Measurements from ENCODE around the gene HMGCS1.
"Not testable (repeated sequence)": the region's sequence is repeated elsewhere in the genome, so short reads cannot be mapped to it uniquely, and the experiment has no call there.

Gene HMGCS1

DNA sequence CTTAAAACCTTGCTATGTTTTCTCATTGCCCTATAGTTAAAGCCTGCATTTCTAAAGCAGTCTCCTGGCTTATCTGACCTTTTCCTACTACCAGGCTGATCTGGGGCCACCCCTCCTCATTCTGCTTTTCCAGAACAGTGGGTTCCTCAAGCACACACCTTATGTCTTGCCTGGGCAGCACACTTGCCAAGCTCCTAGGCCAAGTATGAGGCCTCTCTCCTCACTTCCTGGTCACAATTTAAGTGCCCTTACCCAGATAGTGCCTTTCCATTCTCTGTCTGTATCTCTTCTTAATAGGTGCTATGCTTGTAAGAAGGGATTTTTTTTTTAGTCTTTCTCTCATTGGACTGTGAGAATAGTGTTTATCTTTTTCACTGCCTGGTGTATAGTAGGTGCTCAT, 39.7 kb downstream of the HMGCS1 start:
- DNase-seq: no peak

DNA sequence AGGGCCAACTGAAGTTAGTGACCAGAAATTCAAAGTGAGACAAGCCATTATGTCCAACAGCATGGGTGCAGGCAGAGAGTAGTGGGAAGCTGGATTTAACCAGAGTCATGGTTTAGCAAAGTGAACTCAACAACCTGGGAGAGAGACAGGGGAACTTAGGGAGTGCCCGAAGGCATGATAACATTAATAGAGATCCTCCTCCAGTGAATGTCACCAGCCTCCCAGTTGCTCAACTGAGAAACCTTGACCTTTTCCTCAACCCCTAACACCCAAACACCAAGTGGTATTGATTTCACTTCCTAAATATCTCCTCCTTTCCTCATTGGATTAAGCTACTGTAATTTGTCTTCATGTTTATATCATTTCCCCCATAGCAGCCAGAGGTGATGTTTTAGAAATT, 42.6 kb downstream of the HMGCS1 start:
- DNase-seq: no peak

DNA sequence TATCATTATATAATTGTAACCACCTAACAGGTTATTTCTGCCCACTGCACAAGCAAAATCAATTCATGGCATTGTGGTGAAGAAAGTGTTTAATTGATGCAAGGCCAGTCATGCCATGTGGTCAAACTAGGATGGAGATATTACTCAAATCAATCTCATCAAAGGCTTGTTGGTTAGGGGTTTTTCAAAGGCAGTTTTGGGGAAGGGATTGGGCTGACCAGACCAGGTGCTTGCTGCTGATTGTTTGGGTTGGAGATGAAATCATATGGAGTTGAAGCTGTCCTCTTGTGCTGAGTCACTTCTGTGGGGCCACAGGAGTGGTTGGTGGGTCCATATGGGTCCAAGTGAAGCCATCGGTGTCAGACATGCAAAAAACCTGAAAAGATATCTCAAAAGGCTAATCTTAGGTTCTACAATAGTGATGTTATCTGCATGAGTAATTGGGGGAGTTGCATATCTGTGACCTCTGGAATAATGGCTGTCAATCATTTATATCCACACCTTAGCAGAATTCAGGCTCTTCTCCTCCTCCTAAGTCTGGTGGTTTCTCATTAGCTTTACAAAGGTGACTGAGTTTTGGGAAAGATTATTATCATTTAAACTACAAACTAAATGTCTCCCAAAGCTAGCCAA, 44.9 kb downstream of the HMGCS1 start:
- no peak for DNase-seq

DNA sequence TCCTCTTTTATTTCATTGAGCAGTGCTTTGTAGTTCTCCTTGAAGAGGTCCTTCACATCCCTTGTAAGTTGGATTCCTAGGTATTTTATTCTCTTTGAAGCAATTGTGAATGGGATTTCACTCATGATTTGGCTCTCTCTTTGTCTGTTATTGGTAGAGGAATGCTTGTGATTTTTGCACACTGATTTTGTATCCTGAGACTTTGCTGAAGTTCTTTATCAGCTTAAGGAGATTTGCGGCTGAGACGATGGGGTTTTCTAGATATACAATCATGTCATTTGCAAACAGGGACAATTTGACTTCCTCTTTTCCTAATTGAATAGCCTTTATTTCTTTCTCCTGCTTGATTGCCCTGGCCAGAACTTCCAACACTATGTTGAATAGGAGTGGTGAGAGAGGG, 50.9 kb downstream of the HMGCS1 start:
- DNase-seq: not testable (repeated sequence)

DNA sequence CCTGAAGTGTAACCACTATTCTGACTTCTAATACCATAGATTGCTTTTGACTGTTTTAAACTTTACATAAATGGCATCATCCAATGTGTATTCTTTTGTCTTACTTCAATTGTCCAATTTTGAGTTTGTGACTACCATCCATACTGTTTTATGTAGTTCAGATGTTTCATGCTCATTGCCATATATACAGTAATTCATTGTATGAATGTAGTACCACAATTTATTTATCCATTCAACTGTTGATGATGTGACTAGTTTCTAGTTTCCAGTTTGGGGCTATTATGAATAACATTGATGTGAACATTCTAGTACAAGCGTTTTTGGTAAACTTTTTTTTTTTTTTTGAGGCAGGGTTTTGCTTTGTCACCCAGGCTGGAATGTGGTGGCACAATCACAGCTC, 55.1 kb downstream of the HMGCS1 start:
- DNase-seq: no peak

DNA sequence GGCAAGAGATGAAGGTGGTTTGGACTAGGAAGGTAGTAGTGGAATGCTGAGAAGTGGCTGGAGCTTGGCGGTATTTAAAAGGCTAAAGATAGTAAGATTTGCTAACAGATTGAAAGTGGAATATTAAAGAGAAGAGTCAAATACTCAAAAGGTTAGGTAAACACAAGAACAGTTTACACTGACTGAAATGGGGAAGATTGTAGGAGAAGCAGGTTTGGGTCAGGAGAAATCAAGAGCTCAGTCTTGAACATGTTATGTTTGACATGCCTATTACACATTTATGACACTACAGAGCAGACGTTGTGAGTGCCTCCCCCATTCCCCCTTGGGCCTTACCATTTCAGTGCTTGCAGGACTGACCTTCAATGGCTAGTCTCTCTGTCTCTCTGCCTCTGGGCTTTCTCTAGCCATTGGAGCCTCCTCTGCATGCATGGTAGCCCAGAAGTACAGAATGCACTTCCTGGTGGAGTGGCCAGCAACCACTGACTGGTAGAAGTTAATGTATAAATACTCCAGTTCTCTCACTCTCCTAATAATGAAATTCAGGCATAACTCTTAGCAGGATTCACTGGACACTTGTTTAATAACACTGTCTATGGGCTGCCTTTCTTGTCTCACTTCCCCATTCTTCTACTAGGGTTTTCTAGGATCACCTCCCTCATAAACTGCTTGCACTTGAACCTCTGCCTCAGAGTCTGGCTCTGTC, 56.8 kb downstream of the HMGCS1 start:
- no peak for DNase-seq

DNA sequence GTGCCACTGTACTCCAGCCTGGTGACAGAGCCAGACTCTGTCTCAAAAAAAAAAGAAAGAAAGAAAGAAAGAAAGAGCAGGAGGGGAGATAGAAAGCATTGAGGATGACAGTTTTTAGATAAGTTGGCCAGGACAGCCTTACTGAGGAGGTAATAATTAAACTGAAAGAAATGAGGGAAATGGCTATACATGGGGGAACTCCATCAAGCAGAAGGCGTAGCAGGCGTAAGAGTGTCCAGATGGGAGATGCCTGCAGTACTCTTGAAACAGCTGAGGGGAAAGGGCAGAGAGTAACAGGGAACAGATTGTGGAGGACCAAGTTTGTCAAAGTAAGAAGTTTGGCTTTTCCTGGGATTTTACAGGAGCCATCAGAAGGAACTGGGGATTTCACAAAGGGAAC, 57.5 kb downstream of the HMGCS1 start:
- DNase-seq: no peak

DNA sequence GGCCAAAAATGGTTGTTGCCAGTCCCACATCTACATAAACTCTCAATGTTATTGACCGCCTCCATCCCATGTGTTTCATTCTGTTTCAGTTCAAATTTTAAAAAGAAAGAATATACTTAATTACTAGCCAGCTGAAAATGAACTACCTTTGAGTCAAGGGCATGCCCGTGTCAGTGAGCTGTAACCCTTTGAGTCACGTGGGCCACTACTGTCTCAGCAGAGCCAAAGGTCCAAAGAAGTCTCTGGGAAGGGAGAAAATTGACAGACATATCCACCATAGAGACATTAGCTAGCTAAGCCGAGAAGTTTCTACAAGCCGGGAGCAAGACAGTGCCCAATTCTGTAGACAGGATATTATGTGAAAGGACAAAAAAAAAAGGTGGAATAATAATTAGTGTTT, 61.5 kb downstream of the HMGCS1 start:
- no peak for DNase-seq

DNA sequence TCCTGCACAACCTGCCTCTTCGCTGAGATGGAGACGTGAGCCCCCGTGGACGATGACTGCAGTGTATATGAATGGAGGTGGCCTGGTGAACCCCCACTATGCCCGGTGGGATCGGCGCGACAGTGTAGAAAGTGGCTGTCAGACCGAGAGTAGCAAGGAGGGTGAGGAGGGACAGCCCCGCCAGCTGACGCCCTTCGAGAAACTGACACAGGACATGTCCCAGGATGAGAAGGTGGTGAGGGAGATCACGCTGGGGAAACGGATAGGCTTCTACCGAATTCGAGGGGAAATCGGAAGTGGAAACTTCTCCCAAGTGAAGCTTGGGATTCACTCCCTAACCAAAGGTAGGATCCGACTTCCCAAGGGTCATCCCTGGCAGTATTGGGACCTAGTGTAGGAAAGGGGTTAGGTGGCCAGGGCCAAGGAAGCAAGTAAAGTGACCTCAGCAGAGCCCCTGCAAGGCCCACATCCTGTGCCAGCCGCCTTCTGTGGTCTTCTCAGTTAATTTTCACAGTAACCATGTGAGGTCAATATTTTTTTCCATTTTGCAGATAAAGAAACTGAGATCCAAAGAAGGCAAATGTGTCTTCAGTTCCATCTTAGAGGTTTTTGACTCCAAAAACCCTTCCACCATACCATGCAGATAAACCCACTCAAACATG, 67.4 kb downstream of the HMGCS1 start:
- DNase-seq: no peak

DNA sequence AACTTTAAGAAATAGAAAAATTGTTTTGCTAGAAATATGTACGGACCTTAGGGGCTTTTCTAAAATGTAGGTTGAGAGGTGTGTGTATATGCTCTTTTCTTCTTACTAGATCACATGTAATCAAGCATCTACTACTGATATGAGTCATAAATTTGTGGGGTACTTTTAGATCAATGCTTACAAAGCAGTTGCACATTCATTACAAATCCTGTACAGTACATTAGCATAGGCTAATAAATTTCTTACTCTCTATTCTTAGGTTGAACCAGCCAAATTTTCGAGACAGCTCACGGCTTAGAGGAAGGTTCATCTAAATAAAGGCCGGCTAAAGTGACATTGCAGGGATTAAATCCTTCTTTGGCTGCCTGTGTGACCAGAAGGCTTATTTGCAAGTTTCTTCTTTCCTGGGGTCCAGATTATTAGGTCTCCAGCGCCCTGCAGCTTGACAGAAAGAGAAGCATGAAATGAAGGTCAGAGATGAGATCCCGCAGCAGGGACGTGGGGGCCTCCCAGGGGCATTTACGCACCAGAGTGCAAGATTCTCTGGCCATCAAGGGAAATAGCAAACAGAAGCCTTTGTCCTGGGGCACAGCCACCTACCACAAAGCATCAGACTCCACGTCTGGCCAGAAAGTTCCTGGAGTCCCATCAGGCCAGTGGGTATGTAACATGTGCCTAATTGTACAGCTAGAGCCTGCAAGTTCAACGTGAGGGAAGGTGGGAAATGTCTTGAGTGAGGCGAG, 68.2 kb downstream of the HMGCS1 start:
- DNase-seq: no peak

DNA sequence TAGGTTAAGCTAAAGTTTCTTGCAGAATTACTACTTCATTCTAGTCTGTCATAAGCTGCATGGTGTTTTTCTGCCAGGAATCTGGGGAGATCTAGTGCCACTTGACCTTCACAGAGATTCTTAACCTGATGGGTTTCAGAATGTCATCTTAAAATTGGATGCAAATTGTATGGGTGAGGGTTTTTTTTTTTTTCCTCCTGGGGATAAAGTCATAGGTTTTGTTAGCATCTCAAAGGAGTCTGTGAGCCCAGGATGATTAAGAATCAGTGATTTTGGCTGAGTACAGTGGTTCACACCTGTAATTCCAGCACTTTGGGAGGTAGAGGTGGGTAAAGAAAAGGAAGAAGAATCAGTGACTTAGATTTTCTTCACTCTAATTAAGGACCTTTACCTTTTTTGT, 69.9 kb downstream of the HMGCS1 start:
- DNase-seq: no peak

DNA sequence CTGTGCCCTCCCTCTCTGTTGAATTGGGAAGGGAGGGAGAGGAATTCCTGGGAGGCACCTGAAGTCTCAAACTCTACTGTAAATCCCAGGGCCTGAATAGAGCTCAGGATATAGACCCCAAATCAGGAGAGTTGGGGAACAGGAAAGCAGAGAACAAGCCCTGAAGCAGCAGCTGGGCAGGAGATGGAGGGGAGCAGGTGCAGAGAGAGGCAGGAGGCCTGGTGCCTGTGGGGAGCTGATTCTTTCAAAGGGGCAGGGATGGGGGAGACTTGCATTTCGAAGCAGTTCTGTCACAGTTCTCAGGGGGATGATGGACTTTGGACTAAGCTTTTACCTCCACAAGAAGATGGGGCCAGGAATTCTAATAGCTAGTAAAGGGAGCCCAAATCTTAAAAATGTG, 71.0 kb downstream of the HMGCS1 start:
- no peak for DNase-seq
